Activated CD8-positive, alpha-beta memory T cell treated with anti-CD3 and anti-CD28 coated beads, Interleukin-2, amount 50 U/mL, for 48 hours (primary cell): ENCODE measurements around the gene ROR2.

Experiments
- DNase-seq: peaks from one replicate; pipeline ENCODE4 v3.0.0-alpha.2; 2020

The ROR2 gene

DNA sequence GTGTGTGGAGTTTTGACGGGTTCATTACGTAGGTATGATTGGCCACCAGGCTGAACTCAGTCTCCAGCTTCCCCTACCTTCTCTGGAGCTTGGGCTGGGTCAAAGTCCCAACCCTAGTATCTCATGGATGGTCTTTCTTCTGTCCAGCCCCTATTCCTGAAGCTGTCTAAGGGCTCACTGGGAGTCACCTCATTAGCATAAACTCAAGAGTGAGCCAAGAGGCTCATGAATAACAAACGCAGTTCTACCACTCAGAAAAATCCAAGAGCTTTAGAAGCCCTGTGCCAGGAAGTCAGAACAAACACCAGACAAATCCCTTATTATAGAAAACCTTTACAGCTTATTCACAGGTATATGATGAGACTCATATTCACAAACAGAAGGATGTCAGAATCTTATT, 346.1 kb downstream of the ROR2 start:
- no peak for DNase-seq

DNA sequence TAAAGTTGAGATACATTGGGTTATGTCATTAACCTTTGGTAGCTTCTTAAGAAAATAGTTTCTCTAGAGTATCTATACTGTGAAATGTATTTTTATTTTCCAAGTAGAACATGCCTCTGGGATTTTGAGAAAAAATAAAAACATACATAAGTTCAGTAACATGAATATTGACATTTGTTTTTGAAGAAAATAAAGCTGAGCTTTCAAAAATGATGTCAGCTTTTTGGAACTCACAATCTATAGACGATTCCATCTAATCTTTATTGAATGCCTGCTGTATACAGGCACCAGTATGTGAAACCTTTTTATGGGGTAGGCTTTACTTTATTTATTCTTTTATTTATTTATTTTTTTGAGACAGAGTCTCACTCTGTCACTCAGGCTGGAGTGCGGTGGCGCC, 350.5 kb downstream of the ROR2 start:
- no peak for DNase-seq

DNA sequence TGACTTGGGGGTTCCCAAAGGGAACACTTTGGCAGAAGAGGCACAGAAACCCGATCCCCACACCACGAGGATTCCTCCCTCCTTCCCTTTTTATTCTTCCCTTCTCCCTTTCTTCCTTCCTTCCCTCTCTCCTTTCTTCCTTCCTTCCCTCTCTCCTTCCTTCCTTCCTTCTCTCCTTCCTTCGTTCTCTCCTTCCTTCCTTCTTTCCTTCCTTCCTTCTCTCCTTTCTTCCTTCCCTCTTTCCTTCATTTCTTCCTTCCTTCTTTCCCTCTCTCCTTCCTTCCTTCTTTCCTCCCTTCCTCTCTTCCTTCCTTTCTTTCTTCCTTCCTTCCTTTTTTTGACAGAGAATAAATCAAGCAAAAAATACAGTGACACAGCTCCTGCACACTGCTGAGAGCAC, 358.4 kb downstream of the ROR2 start:
- no peak for DNase-seq

DNA sequence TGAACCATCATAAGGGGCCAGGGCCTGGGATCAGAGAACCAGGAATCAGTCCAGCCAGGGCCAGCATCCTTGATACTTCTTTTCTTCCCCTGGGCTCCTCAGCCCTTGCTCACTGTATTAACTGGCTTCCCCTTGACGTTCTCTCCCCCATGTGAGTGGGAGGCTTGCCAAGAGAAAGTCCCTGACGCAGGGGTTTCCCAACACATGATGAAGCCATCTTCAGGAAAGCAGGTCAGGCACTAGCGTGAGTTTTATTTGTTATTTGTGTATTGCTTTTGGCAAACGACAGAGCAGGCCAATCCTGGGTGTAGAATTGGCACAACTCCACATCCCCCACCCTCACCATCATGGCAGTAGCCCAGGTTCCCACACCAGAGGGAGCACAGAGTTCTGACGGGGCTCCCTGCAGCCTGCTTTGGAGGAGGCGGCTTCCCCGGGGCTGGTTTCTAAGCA, 360.9 kb downstream of the ROR2 start:
- DNase-seq, result no peak

DNA sequence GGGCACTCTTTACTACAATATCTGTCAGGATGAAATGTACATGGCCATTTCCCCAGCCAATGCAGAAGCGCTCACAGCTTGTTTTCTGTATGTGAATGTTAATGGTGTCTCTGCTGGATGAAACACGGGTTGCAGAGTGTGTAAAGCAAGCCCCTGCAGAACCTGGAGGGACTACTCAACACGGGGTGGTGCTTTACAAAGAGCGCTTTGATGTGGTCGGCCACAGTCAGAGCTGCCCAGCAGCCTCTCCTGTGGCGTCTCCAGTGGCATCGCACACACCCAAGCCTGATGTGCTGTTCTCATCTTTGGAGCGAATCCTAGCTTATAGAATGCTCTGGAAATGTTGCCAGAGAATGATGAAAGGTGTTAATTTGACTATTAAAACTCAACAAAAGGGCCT, 363.7 kb downstream of the ROR2 start:
- no peak for DNase-seq

DNA sequence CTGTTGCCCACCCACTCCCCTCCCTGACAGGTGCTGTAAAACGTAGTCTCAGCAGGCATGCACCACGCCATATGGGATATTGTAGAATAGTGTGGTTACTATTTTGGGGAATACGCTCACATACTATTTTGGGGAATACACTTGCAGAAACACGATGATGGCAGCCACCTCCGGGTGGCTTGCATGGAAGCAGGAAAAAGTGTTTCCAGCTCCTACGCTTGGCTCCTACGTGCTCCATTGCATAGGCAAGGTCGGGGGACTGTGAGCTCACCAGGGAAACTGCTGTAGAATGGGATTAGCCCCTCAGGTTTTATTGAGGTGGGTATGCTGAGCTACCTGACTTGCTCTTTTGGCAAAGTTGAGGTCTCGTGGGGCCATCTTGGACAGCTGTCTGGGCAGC, 366.1 kb downstream of the ROR2 start:
- no peak for DNase-seq

DNA sequence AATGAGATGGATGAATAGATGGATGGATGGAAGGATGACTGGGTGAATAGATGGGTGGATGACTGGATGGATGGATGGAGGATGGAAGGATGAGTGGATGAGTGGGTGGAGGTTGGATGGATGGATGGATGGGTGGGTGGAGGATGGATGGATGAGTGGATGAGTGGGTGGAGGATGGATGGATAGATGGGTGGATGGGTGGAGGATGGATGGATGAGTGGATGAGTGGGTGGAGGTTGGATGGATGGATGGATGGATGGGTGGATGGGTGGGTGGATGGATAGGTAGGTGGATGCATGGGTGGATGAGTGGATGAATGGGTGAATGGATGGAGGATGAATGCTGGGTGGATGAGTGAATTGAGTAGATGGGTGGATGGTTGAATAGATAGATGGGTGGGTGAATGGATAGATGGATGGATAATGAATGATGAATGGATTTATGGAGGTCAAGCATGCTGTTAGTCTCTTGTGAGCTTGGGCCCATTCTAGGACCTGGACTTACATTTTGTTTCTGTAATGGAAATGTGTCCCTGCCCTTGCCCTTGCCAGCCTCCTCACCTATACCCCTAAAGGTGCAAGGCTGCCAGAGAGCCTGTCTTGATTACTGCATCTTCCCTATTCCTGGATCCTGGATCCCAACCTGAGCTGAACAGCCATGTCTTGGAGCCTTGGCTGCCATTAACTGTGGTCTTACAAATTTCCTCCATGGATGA, 366.7 kb downstream of the ROR2 start:
- no peak for DNase-seq

DNA sequence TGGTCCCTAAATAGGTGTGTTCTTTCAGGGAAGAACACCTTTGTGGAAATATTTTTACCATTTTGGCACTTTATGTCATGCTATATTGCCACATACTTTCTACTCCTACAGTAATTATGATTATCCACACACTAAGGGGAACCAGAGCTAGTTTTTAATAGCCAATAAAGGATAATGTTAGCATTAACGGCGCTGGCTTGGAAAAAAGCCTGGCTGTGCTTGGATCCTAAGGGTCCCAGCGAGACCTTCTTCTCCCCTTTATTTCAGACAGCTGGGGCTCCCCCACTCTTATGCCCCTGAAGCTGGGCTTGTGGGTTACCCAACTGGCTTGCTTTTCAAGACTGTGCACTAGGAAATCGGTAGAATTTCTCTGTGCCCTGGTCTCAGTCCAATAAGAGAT, 367.8 kb downstream of the ROR2 start:
- no peak for DNase-seq

DNA sequence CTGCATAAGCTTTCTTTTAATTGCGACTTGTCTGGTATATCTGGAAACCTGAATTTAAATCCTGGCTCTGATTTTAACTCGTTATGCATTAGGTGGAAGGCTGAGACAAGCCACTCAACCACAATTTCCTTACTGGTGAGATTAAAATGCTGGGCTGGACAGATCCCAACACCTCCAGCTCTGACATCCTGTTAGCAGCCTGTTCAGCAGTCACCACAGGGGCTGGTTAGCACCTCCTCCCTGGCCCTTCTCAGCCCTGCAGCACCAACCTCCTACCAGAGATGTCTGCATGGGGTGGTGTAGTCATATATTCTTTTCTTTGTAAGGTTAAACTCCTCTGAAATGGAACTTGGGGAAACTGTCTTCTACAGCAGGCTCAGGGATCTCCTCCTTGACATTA, 369.9 kb downstream of the ROR2 start:
- DNase-seq, result no peak

DNA sequence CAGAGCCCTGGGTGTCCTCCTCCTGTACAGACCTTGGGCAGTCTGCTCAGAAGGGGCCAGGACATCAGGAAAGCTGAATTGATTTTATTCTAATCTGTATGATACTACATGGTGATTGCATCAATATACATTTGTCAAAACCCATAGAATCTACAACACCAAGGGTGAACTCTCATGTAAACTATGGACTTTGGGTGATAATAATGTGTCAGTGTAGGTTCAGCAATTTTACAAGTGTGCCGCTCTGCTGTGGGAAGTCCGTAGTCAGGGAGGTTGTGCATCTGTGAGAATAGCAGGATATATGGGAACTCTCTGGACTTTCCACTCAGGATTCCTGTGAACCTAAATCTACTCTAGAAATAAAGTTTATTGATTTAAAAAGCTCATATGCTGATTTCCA, 371.1 kb downstream of the ROR2 start:
- DNase-seq, result no peak

DNA sequence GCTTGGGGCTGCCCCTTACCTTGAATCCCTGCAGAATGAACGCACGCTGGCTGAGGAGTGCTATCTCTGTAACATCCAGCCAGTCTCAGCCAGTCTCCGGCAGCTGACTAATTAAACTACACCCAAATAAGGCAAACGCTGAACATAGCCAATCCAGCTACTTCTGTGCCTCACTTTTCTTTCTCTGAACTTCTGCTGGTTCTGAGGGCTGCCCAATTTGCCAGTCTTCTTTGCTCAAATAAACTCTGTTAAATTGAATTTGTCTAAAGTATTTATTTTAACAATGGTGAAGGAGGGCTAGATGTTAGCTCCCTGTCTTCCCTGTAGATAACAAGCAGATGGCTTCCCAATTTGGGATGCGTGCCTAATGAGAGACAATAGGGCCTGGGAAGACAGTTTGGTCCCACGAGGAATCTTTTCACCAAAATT, 372.4 kb downstream of the ROR2 start:
- no peak for DNase-seq

DNA sequence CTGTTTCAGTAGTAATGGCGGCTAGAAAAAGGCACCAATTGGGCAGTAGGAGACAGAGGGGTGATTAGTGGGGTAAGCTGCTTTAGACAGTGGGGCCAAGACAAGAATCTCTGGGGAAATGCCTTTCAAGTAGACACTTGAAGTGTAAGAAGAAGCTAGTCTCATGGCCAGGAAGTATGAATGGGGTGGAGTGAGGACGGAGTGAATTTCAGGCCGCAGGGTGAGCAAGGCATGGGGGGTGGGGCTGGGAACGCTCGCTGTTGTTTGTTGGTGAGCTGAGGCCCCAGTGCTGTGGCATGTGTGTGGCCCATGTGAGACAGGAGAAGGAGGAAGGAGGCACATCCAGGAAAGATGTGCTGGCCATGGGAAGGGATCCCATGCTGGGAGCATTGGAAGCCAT, 377.2 kb downstream of the ROR2 start:
- no peak for DNase-seq

DNA sequence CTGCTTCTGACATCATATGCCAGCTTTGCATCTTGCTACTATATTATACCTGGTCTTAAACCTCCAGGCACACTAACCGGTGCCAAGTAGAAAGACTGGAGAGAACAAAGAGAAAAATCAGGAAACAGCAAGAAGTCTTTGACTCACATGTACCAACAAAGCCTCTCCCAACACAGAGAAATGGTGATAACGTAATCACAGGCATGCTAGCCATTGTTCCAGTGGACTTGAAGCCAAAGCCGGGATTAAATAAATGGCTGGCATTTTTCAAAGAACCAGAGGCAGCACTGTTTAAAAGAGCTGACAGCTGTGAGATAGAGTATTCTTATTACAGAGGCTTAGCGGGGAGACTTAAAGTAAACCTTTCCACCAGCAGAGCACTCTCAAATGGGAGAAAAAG, 378.0 kb downstream of the ROR2 start:
- no peak for DNase-seq

DNA sequence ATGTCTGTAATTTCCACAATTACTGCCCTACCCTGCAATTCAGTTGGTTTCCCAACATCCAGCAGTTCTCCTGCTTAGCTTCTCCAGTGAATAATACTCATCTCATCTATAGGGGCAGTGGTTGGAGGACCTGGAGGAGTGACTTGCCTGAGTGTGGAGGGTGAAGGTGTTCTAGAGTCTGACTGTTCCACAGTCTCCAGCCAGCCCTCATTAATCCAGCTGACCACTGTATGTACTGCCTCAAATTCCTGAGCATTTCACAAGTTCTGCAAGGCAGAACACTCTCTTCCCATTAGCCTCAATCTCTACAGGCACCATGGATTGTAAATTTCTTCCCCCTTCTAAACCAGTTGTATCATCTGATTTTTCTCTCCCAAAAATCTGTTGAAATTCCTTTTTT, 379.0 kb downstream of the ROR2 start:
- DNase-seq, result no peak

DNA sequence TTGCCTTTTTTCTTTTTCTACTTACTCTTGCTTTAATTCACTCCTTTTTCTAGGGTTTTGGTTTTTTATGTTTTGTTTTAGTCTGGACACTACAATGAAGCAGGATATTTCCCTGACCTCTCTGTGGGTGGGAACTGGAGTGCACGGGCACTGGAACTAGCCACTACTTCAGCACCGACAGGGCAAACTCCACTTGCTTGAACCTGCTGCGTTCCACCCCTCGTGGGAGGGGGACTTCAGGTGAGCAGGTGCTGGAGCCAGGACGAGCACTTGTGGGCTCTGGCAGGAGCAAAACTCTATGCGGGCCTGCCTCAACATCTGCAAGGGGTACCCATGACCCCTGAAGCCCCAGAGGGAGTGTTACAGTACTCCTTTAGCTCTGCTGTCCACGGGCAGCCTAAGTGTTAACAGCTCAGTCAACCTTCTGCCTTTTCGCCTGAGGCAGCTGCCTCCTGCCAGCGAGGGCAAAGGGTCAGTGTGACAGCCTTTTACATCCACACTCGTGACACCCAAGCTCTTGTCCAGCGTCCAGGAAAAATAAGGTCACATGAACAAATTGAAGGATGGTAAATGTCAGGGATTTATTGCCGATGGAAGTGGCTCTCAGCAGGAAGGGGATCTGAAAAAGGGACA, 382.3 kb downstream of the ROR2 start:
- DNase-seq, result no peak

DNA sequence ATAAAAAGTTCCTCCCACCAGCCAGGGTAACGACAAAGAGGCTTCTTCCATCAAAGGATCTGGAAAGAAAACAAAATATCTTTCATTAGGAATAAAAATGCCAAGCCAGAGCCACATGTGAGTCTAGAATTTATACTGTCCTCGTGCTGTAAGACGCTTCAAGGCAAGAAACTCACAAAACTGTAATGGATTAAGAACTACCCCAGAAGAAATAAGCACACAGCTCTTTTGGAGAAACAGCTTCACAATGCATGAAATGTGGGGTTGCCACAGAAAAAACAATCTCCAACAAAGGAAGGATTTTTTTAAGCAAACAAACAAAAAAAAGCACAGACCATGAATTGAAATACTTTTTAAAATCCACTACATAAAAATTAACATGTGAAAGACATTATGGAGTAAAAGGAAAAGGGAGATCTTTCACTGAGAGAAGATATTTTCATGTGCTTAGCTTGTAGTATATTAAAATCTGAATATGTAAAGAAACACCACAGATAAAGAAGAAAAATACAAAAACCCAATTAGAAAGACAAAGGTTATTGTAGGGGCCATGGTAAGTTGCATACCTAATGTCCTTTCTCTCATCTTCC, 385.9 kb downstream of the ROR2 start:
- no peak for DNase-seq

DNA sequence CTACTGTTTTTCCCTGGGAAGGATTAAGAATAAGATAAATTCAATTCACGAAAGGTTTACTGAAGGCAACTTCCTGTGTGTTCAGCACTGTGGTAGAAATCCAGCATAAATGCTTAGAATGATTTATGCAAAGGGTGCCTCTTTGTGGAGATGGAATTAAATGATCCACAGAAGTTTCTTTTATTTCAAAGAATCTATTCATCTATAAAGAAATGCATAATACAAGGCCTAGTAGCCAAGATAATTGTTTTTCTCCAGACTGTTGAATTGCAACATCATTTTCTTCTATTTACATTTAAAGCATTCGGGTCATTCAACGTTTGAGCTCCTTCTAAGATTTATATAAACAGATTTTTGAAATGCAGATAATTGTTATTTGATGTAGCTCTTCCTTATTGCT, 387.6 kb downstream of the ROR2 start:
- no peak for DNase-seq

DNA sequence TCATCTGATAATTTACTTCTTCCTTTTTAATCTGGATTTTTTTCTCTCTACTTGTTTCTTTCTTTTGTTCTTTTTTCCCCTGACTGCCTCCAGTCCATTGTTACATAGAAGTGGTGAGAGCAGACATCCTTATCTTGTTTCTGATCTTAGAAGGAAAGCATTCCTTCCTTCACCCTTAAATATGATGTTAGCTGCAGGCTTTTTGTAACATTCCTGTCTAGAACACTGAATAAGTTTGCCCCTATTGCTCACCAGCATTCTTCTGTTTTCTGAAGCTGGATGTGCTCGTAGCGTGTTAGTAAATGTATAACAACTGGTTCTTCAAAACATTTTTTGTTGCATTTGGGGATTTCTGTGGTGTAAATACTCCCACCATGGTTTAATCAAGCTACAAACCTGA, 389.7 kb downstream of the ROR2 start:
- DNase-seq, result no peak

DNA sequence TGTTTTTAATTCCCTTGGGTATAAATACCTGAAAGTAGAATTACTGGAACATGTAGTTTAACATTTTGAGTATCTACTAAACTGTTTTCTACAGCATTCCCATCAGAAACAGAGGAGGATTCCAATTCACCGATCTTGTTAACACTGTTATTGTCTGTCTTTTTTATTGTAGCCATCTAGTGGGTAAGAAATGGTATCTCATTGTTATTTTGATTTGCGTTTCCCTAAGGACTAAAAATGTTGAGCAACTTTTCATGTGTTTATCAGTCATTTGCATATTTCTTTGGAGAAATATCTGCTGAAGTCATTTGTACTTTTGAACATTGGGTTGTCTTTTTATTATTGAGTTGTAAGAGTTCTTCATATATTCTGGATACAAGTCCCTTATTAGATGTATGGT, 391.1 kb downstream of the ROR2 start:
- DNase-seq, result no peak

DNA sequence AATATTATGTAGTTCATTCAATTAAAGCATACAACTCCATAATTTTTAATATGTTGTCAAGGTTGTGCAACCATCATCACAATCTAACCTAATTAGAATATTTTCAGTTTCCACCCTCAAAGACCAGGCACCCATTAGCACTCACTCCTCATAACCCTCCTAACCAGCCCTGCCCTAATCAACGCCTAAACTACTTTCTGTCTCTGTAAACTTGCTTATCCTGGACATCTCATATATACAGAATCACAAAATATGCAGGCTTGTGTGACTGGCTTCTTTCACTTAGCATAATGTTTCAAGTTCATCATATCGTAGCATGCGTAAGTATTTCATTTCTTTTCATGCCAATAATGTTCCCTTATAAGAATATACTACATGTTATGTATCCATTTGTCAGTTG, 391.6 kb downstream of the ROR2 start:
- no peak for DNase-seq

DNA sequence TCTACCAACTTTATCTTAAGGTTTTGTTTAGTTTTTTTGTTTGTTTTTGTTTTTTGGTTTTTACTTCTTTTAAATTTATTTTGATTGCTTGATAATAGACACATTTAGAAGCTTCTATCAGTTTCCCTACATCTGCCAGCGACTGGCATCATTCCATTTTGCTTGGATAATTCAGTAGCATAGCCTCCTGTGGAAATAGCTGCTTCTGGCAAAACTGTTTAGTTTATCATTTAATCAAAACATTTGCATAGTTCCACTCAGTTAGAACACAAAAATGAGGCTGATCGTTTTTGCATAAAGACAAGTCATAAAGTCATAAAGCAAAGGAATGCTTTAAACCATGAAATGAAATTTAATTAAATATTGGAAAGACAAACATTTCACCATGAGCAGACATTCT, 392.7 kb downstream of the ROR2 start:
- no peak for DNase-seq

DNA sequence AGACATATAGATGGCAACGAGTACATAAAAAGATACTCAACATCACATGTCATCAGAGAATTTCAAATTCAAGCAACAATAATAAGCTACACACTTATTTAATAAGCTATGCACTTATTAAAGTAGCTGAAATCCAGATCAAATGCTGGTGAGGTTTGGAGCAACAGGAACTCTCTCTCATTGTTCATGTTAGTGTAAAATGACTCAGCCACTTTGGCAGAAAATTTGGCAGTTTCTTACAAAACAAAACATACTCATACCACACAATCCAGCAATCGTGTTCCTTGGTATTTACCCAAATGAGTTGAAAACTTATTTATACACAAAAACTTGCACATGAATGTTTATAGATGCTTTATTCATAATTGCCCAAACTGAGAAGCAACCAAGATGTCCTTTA, 394.9 kb downstream of the ROR2 start:
- DNase-seq, result no peak

DNA sequence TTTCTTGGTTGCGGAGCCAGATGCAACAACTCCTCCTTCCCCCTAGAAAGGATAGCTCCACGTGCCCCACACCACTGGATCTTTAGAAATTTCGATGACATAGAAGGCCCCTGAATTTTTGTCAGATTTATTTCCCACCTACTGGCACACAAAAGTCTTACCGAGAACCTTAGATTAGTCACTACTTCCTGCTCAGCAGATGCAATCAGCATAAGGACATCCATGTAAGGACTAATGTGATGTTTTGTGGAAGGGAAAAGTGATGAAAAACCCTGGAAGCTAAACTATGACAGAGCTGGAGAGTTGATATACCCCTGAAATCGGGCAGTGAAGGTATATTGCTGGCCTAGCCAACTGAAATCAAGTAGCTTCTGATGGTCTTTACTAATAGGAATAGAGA, 400.9 kb downstream of the ROR2 start:
- no peak for DNase-seq

DNA sequence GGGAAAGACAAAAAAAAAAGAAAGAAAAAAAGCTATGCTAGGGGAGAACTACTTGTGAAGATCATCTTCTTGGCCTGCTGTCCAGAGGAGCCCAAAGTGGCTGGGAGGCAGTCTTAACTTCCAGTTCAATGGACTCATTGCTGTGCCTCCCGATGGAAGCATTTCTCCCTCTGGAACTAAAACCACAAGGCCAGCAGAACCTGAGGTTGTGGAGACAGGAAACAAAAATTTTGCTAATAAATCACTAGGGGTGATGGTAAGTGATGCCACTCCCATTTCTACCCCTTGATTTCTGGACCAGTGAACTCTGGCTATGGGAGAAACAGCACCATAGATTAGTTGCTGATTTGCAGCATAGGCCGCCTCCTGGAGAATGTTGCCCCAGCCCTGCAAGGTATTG, 402.9 kb downstream of the ROR2 start:
- DNase-seq, result no peak

DNA sequence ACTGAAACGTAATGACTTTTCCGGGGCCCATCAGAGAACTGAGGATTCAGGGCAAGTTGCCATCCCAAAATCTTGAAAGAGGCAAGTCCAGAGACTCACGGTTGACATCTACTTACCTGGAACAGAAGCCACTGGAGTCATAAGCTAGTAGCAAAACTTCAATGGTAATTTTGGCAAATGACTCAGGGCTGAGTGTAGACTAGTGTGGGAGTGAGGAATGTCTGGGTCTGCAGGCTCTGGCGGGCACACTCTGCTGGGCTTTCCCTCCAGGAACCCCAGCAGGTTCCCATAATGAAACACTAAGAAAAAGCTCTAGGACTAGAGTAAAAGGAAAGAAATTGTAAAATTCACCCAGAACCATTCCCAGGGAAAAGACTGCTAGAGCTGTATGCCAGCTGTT, 403.5 kb downstream of the ROR2 start:
- DNase-seq, result no peak
